Measurements from ENCODE around the gene SERHL2.
"Not testable (repeated sequence)": the region's sequence is repeated elsewhere in the genome, so short reads cannot be mapped to it uniquely, and the experiment has no call there.

Gene SERHL2

GRCh38 chr22:42614312-42615091 lies 60.7 kb downstream of the SERHL2 start, which contains the start of gene POLDIP3:
TSS of gene POLDIP3 (minus strand) at chr22:42614883. CDS start at chr22:42614857, 26 bp downstream.
- Mint-ChIP-seq H3K27ac (peak within 1 kb of the TSS; percentile 99), H3K4me3 (peak within 1 kb of the TSS; percentile 94), H3K36me3 (ENCODE audit: low read depth) (peaks cover 24% of the 10 kb centered on the region), H3K4me1 (ENCODE audit: low read depth) (peaks cover 38% of the 10 kb centered on the region), H3K9me3 (no peaks in the 10 kb centered on the region), H3K27me3 (ENCODE audit: low read depth) (no peaks in the 10 kb centered on the region)
- DNase-seq (ENCODE audit: low spot score): peak; percentile 98

DNA sequence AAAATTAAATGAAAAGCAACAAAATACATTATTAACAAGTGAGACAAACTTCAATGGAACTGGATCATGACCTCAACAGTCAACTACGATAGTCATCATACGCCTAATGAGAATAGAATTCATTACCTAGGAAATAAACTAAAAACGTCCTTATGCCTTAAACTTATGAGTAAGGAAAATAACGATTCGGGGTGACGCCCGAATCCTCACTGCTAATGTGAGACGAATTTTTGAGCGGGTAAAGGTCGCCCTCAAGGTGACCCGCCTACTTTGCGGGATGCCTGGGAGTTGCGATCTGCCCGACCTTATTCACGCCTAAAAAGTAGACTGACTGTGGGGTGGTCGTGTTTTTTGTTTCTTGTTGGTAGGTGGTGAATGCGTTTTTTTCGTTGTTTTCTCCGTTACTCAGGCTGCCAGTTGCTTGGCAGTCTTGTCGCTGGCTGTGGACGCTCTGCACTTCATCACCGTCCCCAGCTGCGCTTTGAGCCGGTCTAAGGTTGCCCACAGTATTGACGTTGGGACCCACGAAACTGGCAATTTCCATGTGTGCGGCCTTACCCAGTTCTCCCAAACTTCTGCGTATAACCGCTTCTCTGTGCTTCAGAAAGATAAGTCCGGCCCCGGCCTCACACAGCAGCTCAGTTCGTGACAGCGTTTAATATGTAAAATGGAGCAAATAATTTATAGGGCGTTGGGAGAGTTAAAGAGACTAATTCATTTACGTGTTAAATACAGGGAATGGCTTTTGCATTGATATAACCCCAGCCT lies 61.5 kb downstream of the SERHL2 start:
- peak; percentile 89 for DNase-seq (ENCODE audit: low spot score)
- Mint-ChIP-seq H3K9me3 (no peaks in the 10 kb centered on the region), H3K27me3 (ENCODE audit: low read depth) (no peaks in the 10 kb centered on the region), H3K27ac (peak overlapping the region; percentile 99), H3K4me1 (ENCODE audit: low read depth) (peaks cover 35% of the 10 kb centered on the region), H3K4me3 (peak overlapping the region; percentile 87), H3K36me3 (ENCODE audit: low read depth) (peaks cover 21% of the 10 kb centered on the region)

DNA sequence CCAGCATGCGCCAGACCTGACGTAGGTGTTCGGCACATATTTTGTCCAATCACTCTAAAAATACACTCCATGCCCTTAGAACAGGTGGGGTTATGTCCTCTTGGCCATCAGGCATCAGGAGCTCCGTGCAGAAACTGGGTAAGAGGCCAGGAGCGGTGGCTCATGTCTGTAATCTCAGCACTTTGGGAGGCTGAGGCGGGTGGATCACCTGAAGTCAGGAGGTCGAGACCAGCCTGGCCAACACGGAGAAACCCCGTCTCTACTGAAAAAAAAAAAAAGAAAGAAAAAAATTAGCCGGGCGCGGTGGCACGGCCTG lies 62.1 kb downstream of the SERHL2 start:
- peak overlapping the region; percentile 99 for H3K27ac Mint-ChIP-seq
- not testable (repeated sequence) for H3K9me3 Mint-ChIP-seq; H3K27me3 Mint-ChIP-seq (ENCODE audit: low read depth); DNase-seq (ENCODE audit: low spot score)
- H3K4me3 Mint-ChIP-seq: peak overlapping the region; percentile 87
- H3K4me1 Mint-ChIP-seq (ENCODE audit: low read depth): peaks cover 31% of the 10 kb centered on the region
- peaks cover 20% of the 10 kb centered on the region for H3K36me3 Mint-ChIP-seq (ENCODE audit: low read depth)

- H3K36me3 Mint-ChIP-seq (ENCODE audit: low read depth): peaks cover 14% of the 10 kb centered on the region
- peaks cover 20% of the 10 kb centered on the region for H3K4me1 Mint-ChIP-seq (ENCODE audit: low read depth)
- no peak for DNase-seq (ENCODE audit: low spot score)
- H3K27me3 Mint-ChIP-seq (ENCODE audit: low read depth): no peaks in the 10 kb centered on the region
- H3K27ac Mint-ChIP-seq: peak overlapping the region; percentile 82
- H3K4me3 Mint-ChIP-seq: no peak overlapping the region
- no peaks in the 10 kb centered on the region for H3K9me3 Mint-ChIP-seq
These were observed 63.6 kb downstream of the SERHL2 start for GRCh38 chr22:42617155-42617983.

- Mint-ChIP-seq H3K36me3 (ENCODE audit: low read depth) (peaks cover 5% of the 10 kb centered on the region), H3K4me1 (ENCODE audit: low read depth) (peaks cover 7% of the 10 kb centered on the region), H3K4me3 (no peak overlapping the region), H3K27ac (no peak overlapping the region), H3K9me3 (no peaks in the 10 kb centered on the region), H3K27me3 (ENCODE audit: low read depth) (no peaks in the 10 kb centered on the region)
- DNase-seq (ENCODE audit: low spot score): no peak
These were observed 65.7 kb downstream of the SERHL2 start for GRCh38 chr22:42619261-42620063.

GRCh38 chr22:42620084-42620483 lies 66.3 kb downstream of the SERHL2 start:
- H3K27ac Mint-ChIP-seq: no peak overlapping the region
- DNase-seq (ENCODE audit: low spot score): no peak
- no peaks in the 10 kb centered on the region for H3K9me3 Mint-ChIP-seq
- H3K27me3 Mint-ChIP-seq (ENCODE audit: low read depth): no peaks in the 10 kb centered on the region
- peaks cover 7% of the 10 kb centered on the region for H3K4me1 Mint-ChIP-seq (ENCODE audit: low read depth)
- H3K36me3 Mint-ChIP-seq (ENCODE audit: low read depth): peaks cover 5% of the 10 kb centered on the region
- H3K4me3 Mint-ChIP-seq: no peak overlapping the region

- H3K9me3 Mint-ChIP-seq: no peaks in the 10 kb centered on the region
- no peak overlapping the region for H3K4me3 Mint-ChIP-seq
- H3K4me1 Mint-ChIP-seq (ENCODE audit: low read depth): no peaks in the 10 kb centered on the region
- peaks cover 7% of the 10 kb centered on the region for H3K36me3 Mint-ChIP-seq (ENCODE audit: low read depth)
- H3K27ac Mint-ChIP-seq: peak overlapping the region; percentile 17
- peak; percentile 27 for DNase-seq (ENCODE audit: low spot score)
- no peaks in the 10 kb centered on the region for H3K27me3 Mint-ChIP-seq (ENCODE audit: low read depth)
These were observed 67.8 kb downstream of the SERHL2 start for GRCh38 chr22:42621505-42622002.

GRCh38 chr22:42622061-42622710 lies 68.4 kb downstream of the SERHL2 start:
- Mint-ChIP-seq H3K4me3 (no peak overlapping the region), H3K4me1 (ENCODE audit: low read depth) (no peaks in the 10 kb centered on the region), H3K27me3 (ENCODE audit: low read depth) (no peaks in the 10 kb centered on the region), H3K27ac (no peak overlapping the region), H3K9me3 (no peaks in the 10 kb centered on the region), H3K36me3 (ENCODE audit: low read depth) (peaks cover 11% of the 10 kb centered on the region)
- DNase-seq (ENCODE audit: low spot score): no peak

GRCh38 chr22:42623301-42623751 lies 69.6 kb downstream of the SERHL2 start:
- H3K9me3 Mint-ChIP-seq: no peaks in the 10 kb centered on the region
- H3K36me3 Mint-ChIP-seq (ENCODE audit: low read depth): peaks cover 11% of the 10 kb centered on the region
- H3K4me3 Mint-ChIP-seq: no peak overlapping the region
- no peaks in the 10 kb centered on the region for H3K4me1 Mint-ChIP-seq (ENCODE audit: low read depth)
- DNase-seq (ENCODE audit: low spot score): no peak
- no peaks in the 10 kb centered on the region for H3K27me3 Mint-ChIP-seq (ENCODE audit: low read depth)
- H3K27ac Mint-ChIP-seq: no peak overlapping the region

All from T-helper 2 cell treated with Interferon-gamma antibody and Interleukin-4, amounts not matched to agents 5 μg/mL and 100 μg/mL, for 36 hours (primary cell).